HG03066 (cell line): ENCODE results near the gene PRSS21.

Experiments used
- ATAC-seq: cut with Tn5 transposase; IDR thresholded peaks from one replicate; pipeline ENCODE4 v1.9.1; 2021; ENCODE audit warnings: low read depth; ENCODE audit not compliant: unreplicated experiment

Gene PRSS21

DNA sequence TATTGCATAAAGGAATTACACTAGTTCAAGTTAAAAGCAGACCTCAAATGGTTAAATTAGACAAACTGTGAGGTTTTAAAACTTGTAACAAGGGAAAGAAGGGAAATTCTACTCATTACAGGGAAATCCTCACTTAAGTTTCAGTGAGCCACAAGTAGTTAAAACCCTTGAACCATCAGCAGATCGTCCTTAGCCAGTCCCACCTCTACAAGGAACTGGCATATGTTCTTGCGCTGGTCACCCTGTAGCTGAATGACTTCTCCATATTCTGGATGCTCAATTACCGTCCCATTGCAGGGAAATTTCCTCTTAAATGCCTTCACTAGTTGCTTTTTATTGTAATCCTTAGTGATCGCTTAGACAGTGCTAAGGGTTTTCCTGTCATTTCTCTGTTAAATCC, 5.5 kb downstream of the PRSS21 start:
- ATAC-seq: no peak

DNA sequence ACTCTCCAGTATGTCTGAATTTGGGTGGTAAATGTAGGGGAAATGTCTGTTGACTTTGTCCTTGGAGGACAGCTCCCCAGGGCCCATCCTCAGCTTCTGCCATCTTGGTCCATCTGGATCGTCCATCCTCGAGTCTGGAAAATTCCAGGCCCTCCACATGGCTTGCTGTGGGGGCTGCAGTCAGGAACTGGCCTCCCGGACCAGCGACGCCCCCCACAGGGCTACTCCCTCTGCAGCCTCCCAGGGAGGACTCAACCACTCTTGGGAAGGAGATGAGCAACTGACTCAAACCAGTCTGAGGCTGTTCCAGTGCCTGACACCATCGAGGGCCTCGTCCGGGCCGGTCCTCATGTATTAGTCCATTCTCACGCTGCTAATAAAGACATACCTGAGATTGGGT, 7.6 kb downstream of the PRSS21 start:
- ATAC-seq: no peak

DNA sequence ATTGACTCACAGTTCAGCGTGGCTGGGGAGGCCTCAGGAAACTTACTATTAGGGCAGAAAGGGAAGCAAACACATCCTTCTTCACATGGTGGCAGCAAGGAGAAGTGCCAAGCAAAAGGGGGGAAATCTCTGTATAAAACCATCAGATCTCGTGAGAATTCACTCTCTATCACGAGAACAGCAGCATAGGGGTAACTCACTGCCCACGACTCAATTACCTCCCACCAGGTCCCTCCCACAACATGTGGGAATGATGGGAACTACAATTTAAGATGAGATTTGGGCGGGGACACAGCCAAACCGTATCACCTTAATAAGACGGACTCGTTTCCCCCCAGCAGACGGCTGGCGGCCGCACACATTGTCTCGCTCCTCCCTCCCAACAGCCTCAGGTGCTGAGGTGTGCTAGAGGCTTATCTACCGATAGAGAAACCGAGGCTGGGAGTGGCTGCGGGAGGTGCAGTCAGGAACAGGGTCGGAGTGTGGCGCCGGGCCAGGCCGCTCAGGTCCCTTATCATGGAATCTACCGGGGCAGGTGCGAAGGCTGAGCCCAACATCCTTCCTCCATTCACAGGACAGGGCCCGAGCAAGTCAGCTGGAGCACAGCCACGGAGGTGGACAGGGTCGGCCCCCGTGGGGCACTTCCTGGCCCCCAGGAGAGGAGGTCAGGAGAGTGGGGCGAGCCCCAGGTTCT, 8.2 kb downstream of the PRSS21 start:
- ATAC-seq: no peak

DNA sequence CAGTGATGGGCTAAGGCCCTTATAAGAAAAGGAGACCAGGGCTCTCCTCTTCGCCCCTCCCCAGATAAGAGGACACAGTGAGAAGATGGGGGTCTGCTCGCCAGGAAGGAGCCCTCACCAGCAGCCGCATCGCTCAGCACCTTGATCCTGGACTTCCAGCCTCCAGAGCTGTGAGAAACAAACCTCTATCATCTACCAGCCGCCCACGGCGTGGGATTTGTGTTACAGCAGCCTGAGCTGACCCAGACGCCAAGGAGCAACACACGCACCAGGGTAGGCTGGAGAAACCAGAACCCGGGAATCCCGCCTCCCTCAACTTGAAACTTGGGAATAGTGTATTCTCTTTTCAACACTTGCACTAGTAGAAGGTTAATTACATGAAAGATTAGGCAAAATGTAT, 8.9 kb downstream of the PRSS21 start:
- ATAC-seq: no peak

DNA sequence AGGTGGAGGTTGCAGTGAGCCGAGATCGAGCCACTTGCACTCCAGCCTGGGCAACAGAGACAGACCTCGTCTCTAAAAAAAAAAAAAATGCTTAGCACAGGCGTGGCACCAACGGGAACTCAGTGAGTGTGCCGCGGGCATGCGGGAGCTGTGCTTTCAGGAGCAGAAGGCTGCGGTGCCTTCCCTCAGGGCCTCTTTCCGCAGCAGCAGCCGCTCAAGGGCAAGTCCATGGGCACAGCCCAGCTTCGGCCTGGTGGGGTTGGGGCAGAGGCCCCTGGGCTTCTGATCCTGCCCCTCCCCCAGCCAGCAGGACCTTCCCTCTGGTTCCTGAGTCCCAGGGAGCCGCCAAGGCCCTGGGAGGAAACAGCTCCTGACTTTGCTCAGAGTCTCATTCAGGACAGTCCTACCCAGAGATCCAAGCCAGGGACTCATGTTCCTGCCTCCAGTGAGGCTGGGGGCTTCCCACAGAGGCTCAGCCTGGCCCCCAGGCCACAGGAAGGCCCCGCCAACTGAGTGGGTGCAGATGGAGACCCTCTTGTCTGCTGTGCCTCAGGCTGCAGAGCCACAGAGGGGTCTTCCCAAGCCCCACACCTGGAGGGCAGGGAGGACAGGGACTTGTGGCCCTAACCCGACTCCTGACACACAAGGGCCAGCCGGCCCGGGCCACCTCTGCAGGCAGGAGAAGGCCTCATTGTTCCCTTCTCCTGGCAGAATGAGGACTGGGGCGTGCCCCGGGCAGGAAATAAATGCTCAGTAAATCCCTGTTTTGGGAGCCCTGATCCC, 9.7 kb downstream of the PRSS21 start:
- ATAC-seq: no peak

DNA sequence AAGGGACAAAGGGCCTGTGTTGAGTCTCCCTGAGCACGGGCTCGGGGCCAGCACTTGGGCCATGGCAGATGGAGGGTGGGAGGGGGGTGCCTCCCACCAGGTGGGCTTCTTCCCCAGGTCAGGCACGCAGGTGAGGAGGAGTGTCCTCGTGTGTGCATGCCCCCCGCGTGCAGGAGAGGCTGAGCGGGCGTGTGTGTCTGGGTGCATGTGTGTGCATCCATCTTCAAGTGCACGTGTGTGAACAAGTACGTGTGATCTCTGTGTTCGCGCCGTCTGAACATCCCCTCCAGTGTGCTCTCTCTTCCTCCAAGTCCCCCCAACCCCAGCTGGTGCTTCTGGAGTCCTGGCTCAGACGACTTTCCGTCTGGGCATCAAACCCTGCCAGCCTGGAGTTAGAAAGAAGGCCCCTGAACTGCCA, 10.3 kb downstream of the PRSS21 start:
- ATAC-seq: no peak

DNA sequence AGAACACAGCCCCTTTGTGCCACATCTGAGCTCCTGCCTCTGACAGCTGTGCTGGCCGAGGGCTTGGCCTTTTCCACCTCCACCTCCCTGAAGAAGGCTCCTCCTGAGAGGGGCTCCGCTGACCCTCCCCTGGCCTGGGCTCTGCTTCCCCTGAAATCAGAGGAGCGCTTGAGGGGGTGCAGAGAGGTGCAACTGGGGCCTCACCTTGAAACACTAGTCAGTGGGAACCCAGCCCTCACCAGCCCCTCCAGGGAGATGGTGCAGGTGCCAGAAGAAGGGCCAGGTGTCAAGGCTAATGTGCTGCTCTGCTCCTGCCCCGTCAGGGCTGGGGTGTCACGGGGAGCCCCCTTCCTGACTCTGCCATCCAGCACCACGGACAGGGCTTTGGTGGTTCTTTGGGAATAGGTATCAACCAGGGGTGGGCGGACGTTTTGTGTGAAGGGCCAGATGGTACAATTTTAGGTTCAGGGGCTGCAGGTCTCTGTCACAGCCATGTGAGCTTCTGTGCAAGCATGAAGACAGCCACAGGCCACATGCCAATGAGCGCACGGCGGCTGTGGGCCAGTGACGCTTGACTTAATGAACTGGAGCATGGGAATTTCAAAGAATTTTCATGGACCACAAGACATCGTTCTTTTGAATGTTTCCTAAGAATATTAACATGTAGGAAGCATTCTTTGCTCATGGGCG, 10.9 kb downstream of the PRSS21 start:
- no peak for ATAC-seq

DNA sequence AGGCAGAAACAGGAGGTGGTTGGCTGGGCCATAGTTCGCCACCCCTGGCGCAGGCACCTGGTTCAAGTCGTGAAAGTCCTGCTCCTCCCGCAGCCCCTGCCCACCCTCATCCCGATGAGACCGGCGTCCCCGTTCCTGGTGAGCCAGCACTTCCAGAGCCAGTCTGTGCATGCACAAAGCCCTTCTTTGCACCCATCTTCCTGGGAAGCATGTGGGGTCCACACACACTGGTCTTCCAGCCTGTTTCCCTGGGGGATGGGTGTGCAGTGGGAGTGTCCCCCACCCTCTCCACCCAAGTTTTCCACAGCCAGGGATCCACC, 11.4 kb downstream of the PRSS21 start:
- no peak for ATAC-seq

DNA sequence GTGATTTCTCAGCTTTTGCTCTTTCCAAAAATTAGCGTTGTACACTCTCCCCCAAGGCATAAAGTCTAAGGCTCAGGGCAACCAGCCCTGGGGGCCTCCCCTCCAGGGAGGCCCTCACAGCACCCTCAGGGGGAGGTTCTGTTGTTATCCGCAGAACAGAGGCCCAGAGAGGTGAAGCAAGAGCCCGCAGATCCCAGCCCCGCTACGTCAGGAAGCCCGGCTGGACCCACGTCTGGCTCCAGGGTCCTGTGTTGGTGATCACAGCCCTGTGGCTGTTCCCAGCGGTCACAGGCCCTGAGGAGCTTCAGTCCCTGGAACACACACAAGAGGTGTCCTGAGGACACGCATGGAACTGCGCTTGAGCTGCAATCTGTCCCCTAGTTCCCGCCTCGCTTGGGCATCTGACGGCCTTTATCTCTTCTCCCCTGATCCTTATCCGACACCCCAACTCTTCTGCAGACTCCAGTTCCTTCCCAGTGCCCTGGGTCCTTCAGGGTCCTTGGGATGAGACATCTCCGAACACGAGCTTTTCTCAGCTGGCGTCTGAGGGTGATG, 11.9 kb downstream of the PRSS21 start:
- ATAC-seq: no peak

DNA sequence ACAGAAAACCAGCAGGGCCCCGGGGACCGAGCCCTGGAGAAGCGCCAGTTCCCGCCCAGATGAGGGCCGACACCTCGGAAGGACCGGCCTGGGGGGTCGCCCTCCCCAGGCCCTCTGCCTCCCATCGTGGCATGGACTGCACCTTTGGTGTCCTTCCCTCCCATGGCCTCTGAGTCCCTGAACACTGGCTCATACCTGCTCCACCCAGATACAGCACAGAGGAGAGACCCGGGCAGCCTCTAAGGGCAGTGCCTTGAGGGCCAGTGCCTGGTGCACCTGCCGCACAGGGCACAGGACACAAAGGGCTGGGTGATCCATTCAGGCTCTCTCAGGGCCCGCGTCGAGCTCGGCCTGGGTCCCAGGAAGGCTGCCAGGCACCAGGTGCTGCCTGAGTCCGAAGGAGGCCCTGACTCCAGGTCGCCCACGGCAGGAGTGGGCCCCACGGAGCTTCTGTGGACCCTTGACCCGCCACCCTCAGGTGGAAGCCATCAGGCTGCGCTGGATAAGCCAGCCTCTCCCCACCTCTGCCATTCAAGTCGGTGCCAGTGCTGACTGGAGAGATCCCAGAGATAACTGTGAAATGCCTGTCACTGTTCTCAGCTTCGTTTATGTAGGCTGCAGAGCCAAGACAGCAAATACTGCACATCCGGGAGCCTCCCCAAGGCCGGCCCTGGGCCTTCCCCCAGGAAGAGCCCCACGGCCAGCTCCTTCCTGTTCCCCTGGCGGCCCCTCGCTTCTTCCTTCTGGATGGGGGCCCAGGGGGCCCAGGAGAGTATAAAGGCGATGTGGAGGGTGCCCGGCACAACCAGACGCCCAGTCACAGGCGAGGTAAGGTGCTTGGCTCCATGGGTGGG, 12.7 kb downstream of the PRSS21 start, which contains the start of gene ZG16B:
ZG16B (plus strand) TSS at position 803 of the 854 bp plus-strand sequence. CDS start 139 bp downstream, outside the sequence.
- ATAC-seq: no peak

DNA sequence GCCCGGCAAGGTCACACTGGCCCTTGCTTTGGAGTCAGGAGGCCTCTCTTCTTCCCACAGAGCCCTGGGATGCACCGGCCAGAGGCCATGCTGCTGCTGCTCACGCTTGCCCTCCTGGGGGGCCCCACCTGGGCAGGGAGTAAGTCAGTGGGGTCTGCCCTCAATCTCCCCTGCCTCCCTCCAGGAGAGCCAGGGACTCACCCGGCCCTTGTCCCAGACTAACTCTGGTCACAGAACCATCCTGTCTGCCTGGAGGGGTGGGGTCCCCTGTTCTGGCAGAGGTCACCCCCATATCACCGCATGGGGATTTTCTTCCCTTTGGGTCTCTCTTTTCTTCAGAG, 13.3 kb downstream of the PRSS21 start:
- ATAC-seq: no peak

DNA sequence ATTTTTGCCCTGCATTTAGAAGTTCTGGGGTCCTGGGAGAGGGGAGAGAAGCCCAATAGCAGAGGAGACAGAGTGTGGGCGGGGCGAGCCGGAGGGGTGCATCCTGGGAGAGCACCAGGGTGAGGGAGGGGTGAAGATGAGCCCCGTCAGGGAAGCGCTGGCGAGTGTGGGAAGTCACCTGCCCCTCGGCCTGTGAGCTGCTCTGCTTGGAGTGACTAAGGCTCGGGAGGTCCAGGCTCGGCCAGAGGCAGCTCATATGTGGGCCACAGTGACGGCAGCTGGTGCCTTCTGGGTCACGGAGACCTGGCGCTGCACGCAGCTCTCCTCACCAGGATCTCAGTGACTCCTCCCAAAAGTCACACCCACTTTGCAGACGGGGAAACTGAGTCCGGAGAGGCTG, 14.2 kb downstream of the PRSS21 start:
- no peak for ATAC-seq

DNA sequence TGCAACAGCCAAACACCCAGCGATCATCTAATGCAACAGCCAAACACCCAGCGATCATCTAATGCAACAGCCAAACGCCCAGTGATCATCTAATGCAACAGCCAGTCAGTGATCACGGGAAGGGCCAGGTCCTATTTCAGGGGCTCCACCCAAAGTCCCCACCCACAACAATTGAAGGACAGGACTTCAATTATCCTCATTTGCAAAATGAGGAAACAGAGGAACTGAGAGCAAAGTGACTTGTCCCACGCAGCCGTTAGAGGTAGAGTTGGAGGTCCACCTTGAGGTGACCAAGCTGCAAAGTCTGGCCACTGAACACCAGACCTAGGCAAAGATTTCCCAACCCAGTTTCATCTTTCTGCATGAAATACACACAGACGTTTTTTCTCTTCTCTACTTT, 16.7 kb downstream of the PRSS21 start:
- no peak for ATAC-seq

DNA sequence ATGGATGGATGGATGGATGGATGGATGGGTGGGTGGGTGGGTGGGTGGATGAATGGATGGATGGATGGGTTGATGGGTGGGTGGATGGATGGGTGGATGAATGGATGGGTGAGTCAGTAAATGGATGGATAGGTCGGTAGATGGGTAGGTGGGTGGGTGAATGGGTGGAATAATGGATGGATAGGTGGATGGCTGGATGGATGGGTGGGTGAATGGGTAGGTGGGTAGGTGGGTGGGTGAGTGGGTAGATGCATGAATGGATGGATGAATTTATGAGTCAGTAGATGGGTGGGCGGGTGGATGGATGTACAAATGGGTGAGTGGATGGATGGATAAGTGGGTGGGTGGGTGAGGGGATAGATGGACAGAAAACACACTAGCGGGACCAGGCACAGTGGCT, 17.9 kb downstream of the PRSS21 start:
- no peak for ATAC-seq

DNA sequence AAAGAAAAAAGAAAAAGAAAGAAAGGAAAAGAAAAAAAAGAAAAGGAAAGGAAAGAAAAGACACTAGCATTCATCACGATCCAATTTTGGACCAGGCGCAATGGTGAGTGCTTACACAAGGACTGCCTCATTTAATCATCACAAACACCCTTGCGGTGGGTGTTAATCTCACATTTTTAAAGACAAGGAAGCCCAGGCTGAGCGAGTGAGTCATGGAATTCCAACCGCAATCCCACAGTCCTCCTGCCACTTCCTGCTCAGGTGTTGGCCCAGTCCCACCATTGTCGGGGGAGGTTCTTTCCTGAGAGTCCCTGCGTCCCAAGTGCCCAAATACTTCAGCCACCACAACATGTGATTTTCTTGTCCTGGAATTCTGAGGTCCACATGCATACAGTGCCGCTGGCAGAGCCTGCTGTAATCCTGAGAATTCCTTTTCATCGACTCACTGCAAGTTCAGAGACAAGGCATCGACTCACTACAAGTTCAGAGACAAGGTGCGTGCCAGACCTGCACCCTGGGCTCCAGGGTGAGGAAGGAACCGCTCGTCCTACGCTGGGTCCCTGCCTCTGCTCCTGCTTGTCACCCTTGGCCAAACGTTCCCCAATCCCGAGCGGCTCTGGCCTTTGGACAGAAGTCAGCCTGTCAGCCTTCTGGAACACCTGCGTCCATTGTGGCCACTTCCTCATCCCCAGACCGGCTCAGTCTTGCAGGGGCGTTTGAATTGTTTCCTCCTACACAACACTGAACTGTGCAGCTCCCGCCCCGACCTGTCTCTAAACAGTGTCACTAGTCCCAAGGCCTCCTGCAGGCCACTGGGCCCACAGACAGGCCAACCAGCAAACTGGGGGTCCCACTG, 18.8 kb downstream of the PRSS21 start:
- no peak for ATAC-seq

DNA sequence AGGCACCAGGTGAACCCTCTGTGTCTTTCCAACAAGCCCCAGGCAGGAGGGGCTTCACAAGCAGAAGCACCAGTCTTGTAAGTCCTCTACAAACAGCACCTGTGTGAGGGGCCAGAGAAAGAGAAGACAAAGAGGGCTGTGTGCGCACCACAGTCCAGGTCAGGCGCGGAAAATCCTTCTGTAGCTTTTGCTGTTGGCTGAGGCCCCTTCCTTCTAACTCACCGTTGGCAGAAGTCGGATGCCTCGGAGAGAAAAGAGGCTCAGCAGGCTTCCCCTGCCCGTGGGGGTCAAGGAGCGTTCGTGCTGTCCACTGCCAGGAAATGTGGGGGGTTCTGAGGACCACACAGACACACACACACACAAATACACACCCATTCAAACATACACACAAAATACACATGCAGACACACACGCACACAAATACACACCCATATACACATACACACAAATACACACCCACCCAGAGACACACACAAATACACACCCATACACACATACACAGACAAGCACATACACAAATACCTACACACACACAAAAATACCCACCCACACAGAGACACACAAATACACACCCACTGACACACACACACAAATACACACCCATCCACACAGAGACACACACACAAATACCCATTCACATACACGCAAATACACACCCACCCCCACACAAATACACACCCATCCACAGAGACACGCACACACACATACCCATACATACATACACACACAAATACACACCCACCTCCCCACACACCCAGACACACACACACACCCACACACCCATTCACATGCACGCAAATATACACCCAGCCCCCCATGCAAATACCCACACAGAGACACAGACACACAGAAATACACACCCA, 19.8 kb downstream of the PRSS21 start:
- no peak for ATAC-seq

DNA sequence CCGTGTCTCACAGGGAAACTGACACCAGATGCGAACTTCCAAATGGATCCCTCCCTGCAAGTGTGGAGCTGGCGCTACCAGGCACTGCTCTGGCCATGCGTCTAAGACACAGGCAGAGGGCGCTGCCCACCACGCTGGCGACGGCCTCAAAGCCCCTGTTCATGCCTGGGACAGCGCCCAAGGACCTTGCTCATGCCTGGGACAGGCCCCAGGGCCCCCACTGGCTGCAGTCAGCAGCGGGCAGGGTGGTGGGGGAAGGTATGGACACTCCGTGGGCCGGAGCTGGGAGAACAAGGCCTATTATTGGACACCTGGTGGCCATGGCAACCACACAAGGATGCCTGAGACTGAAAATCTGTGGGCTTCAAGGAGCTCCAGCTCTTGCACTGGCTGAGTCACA, 21.9 kb downstream of the PRSS21 start:
- ATAC-seq: no peak

DNA sequence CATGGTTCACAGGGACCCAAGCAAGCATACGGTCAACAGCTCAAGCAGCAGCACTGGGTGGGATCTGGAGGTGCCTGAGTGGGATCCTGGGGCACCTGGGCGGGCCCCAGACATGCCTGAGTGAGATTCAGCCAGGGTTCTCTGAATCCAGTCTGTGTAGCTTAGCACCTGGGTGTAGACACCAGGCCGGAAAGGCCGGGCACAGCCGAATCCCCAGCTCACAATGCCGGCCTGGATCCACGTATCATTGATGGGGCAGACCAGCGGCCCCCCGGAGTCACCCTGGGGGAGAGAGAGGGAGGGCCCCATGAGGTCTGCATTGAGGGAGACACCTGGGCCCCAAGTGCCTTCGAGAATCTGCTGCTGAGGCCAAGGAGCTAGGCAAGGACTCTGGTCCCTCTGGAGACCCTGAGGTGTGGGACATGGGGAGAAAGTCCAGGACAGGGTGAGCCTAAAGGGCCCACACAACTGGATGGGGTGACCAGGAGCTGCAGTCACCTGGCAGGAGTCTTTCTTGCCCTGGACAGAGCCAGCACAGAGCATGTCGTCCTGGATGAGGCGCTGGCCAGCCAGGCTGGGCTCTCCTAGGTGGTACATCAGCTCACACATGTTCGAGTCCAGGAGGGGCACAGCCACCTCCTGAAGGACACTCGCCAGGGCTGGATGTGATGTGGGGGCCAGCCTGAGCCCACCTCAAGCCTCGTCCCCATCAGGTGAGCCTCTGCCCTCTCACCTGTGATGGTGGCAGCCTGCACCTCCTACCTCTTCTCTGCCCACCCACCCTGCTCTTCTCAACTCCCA, 22.8 kb downstream of the PRSS21 start:
- no peak for ATAC-seq
